GM12878 (cell line): ENCODE measurements around the gene CGREF1. TPM values are rescaled to one million over a fixed set of nuclear protein-coding genes. Genes with fewer than 3 reads are reported as not detected.

Experiments used
- ATAC-seq: fragments of 200-7000 bp; cut with Tn5 transposase; 3 replicates; pipeline ENCODE4 v1.9.1; 2020; ENCODE audit warnings: mild to moderate bottlenecking, moderate library complexity
- BruUV-seq: library from RNA; stranded (reverse); fragments of 400-500 nt; replicated peaks from 2 replicates; lab custom pipeline; 2021; lab: Mats Ljungman, UMichigan
- CTCF ChIA-PET: fragments of 300-600 bp; sonication (Branson Sonifier 250); formaldehyde crosslinking; extraction: SDS; loops from one replicate; lab custom pipeline; 2021; ENCODE audit warnings: inconsistent platforms; lab: Yijun Ruan, JAX
- POLR2A ChIA-PET: fragments of 350-600 bp; formaldehyde crosslinking; extraction: SDS; loops from one replicate; lab custom pipeline; 2021; ENCODE audit warnings: inconsistent platforms; lab: Charles Lee
- RAD21 ChIA-PET: fragments of 300-600 bp; sonication (Branson Sonifier 250); formaldehyde crosslinking; loops from one replicate; lab custom pipeline; 2023; ENCODE audit warnings: antibody characterized with exemption; ENCODE audit not compliant: unreplicated experiment; lab: Charles Lee
- SMC1A ChIA-PET: fragments of 300-600 bp; sonication (Branson Sonifier 250); formaldehyde crosslinking; loops from one replicate; lab custom pipeline; 2023; ENCODE audit not compliant: unreplicated experiment, uncharacterized antibody; lab: Charles Lee
- DNase-seq: peaks from one replicate; pipeline ENCODE4 v3.0.0-alpha.2; 2011; ENCODE audit warnings: low read depth, low spot score
- FAIRE-seq: peaks from 3 replicates; lab custom pipeline; 2011; peaks lifted over from hg19 to GRCh38; lab: Jason Lieb, UNC
- H2AFZ ChIP-seq: 2 replicates; pipeline ENCODE4 v1.6.0; 2011; ENCODE audit warnings: low read depth, low read length, control low read depth; ENCODE audit not compliant: control insufficient read depth
- H3K27ac ChIP-seq: 2 replicates; pipeline ENCODE4 v1.5.1; 2011; ENCODE audit warnings: control low read depth; ENCODE audit not compliant: control insufficient read depth, insufficient read depth
- H3K27me3 ChIP-seq, 2 experiments: replicated peaks in 1 of 2; 2 replicates each; pipeline versions ENCODE4 v1.6.0 to v1.6.1; 2011; ENCODE audit warnings: low read length in 1 of 2; ENCODE audit not compliant: control insufficient read depth in 2 of 2, insufficient read depth in 2 of 2
- H3K36me3 ChIP-seq, 2 experiments: 2 replicates each; pipeline ENCODE4 v1.5.1; 2011; ENCODE audit warnings: low read length in 1 of 2; ENCODE audit not compliant: control insufficient read depth in 2 of 2, insufficient read depth in 2 of 2
- H3K4me1 ChIP-seq: 2 replicates; pipeline ENCODE4 v1.6.1; 2011; ENCODE audit warnings: mild to moderate bottlenecking, low read length, moderate library complexity, mixed read lengths; ENCODE audit not compliant: control insufficient read depth, insufficient read depth
- H3K4me2 ChIP-seq: 2 replicates; pipeline ENCODE4 v1.6.0; 2011; ENCODE audit warnings: control low read depth; ENCODE audit not compliant: control insufficient read depth, insufficient read depth
- H3K4me3 ChIP-seq: fragments of 200-600 bp; sonication (generic); 2 replicates; pipeline ENCODE4 v1.5.1; 2016
- H3K79me2 ChIP-seq: 2 replicates; pipeline ENCODE4 v1.6.0; 2011; ENCODE audit warnings: low read length; ENCODE audit not compliant: control insufficient read depth, insufficient read depth
- H3K9ac ChIP-seq: 2 replicates; pipeline ENCODE4 v1.8.0; 2011; ENCODE audit warnings: low read length, control low read depth, mixed read lengths; ENCODE audit not compliant: control insufficient read depth, insufficient read depth
- H3K9me3 ChIP-seq: replicated peaks from 3 replicates; pipeline ENCODE4 v1.5.1; 2011; ENCODE audit warnings: mild to moderate bottlenecking, low read length; ENCODE audit not compliant: control insufficient read depth, insufficient read depth
- H4K20me1 ChIP-seq: 2 replicates; pipeline ENCODE4 v1.6.0; 2011; ENCODE audit not compliant: control insufficient read depth, insufficient read depth
- ATF2 ChIP-seq: IDR thresholded peaks from 2 replicates; pipeline ENCODE4 v1.6.1; 2012; ENCODE audit warnings: low read length, inconsistent platforms
- ETV6 ChIP-seq, 2 experiments: fragments of 450-650 bp in 1 of 2; IDR thresholded peaks in 1 of 2; conservative IDR thresholded peaks in 1 of 2; 2 replicates each; pipeline ENCODE4 v1.6.1; 2014; ENCODE audit warnings: antibody characterized with exemption in 1 of 2, borderline replicate concordance in 1 of 2, low read depth in 1 of 2, mild to moderate bottlenecking in 1 of 2, moderate library complexity in 1 of 2
- GABPA ChIP-seq: IDR thresholded peaks from 2 replicates; pipeline ENCODE4 v1.6.1; 2014; ENCODE audit warnings: antibody characterized with exemption, low read depth, mild to moderate bottlenecking, inconsistent platforms
- HDAC6 ChIP-seq: fragments of 200-600 bp; sonication (generic); IDR thresholded peaks from one replicate; pipeline ENCODE4 v1.8.0; 2017; ENCODE audit warnings: antibody characterized with exemption; ENCODE audit not compliant: unreplicated experiment
- HSF1 ChIP-seq: fragments of 150-350 bp; IDR thresholded peaks from 2 replicates; pipeline ENCODE4 v1.6.1; 2014; ENCODE audit warnings: mild to moderate bottlenecking, low read depth, low read length
- IKZF2 ChIP-seq, 2 experiments: fragments of 450-650 bp; IDR thresholded peaks; 2 replicates each; pipeline ENCODE4 v1.6.1; 2017; ENCODE audit warnings: mild to moderate bottlenecking in 2 of 2, moderate library complexity in 2 of 2
- MLLT1 ChIP-seq: fragments of 450-650 bp; IDR thresholded peaks from 2 replicates; pipeline ENCODE4 v1.6.1; 2016; ENCODE audit warnings: mild to moderate bottlenecking
- NFIC ChIP-seq: IDR thresholded peaks from 2 replicates; pipeline ENCODE4 v1.6.1; 2012; ENCODE audit warnings: low read depth, mild to moderate bottlenecking, inconsistent platforms, low read length, moderate library complexity
- NFXL1 ChIP-seq: fragments of 450-650 bp; IDR thresholded peaks from 2 replicates; pipeline ENCODE4 v1.6.1; 2017; ENCODE audit warnings: antibody characterized with exemption, mild to moderate bottlenecking, borderline replicate concordance
- RAD21 ChIP-seq: IDR thresholded peaks from 2 replicates; pipeline ENCODE4 v1.6.1; 2011; ENCODE audit warnings: mild to moderate bottlenecking, low read depth, low read length, moderate library complexity; ENCODE audit not compliant: insufficient read depth
- RELA ChIP-seq: fragments of 450-650 bp; IDR thresholded peaks from 2 replicates; pipeline ENCODE4 v1.8.0; 2014; ENCODE audit warnings: borderline replicate concordance; ENCODE audit not compliant: partially characterized antibody
- REST ChIP-seq: IDR thresholded peaks from 2 replicates; pipeline ENCODE4 v1.6.1; 2012; ENCODE audit warnings: mild to moderate bottlenecking, low read depth, low read length
- RFX5 ChIP-seq: IDR thresholded peaks from 2 replicates; pipeline ENCODE4 v1.6.1; 2011; ENCODE audit warnings: low read depth, low read length, improper control_type of control experiment
- TCF7 ChIP-seq: IDR thresholded peaks from 2 replicates; pipeline ENCODE4 v1.6.1; 2014; ENCODE audit warnings: antibody characterized with exemption, borderline replicate concordance
- ZSCAN29 ChIP-seq: fragments of 450-650 bp; IDR thresholded peaks from 2 replicates; pipeline ENCODE4 v1.6.1; 2017; ENCODE audit warnings: mild to moderate bottlenecking, moderate library complexity
- WGBS: methylation state at CpG from one replicate; pipeline ENCODE4 v1.1.6; 2016; ENCODE audit warnings: low lambda C conversion rate; ENCODE audit not compliant: insufficient replicate concordance, insufficient coverage; ENCODE audit errors: missing lambda C conversion rate; 5-methylcytosine and 5-hydroxymethylcytosine counted together
- in situ Hi-C: fragments of 300-500 bp; cut with MboI; formaldehyde crosslinking; loops from 9 replicates; pipeline ENCODE4 v1.14.3; 2018; ENCODE audit warnings: mixed read lengths
- intact Hi-C: fragments of 100-400 bp; cut with micrococcal nuclease; formaldehyde crosslinking; loops from one replicate; pipeline ENCODE4 v1.14.2; 2022; ENCODE audit not compliant: unreplicated experiment
- polyA plus RNA-seq, 11 experiments: library from polyadenylated mRNA; depleted of rRNA in 4 of 11; unstranded in 6 of 11; stranded (reverse) in 5 of 11; fragments of >200 nt; fragmentation: Nextera tagmentation in 4 of 11; fragmentation: Illumina TruSeq in 1 of 11; extraction: Ambion mirVana in 4 of 11; extraction: Trizol in 1 of 11; gene quantifications; 1 replicate in 1 of 11; 2 replicates in 10 of 11; pipeline versions ENCODE4 v1.2.1 to v1.2.3, GENCODE V29; 2011 to 2016; ENCODE audit warnings: inconsistent platforms in 2 of 11, missing spikeins in 2 of 11, low read depth in 1 of 11
- total RNA-seq, 4 experiments: library from RNA; depleted of rRNA in 3 of 4; stranded (reverse); fragments of >200 nt in 3 of 4; fragmentation: Illumina TruSeq in 1 of 4; extraction: Trizol in 1 of 4; gene quantifications; 2 replicates each; pipeline versions ENCODE4 v1.2.1 to v1.2.3, GENCODE V29; 2013 to 2021

CGREF1 gene
- total and polyA plus RNA-seq, 10 of the 15 experiments (the other 5 are each of a cell fraction or from before 2014, with no cell fraction given) = 0.06 to 0.21 TPM; not detected in 8

- no peak for TF ChIP-seq GABPA
- TF ChIP-seq NFIC = no peak
- TF ChIP-seq MLLT1 = no peak
- TF ChIP-seq ATF2 = no peak
- no peak for TF ChIP-seq HSF1
Observed at GRCh38 chr2:27138111-27138510, 19.2 kb upstream of the CGREF1 start (continued).

- RAD21 ChIA-PET = no interaction called here
- Histone ChIP-seq H3K27me3 (no peaks in the 10 kb centered on the region), H3K9ac (no peak overlapping the region), H3K36me3 (0 out of 4 replicates have a peak, but pooled peaks cover 0 to 2% of the 10 kb centered on the region in 2 experiments), H3K9me3 (no peaks in the 10 kb centered on the region), H4K20me1 (no peaks in the 10 kb centered on the region), H3K79me2 (peaks cover 19% of the 10 kb centered on the region), H3K4me2 (no peak overlapping the region), H3K27ac (no peak overlapping the region), H2AFZ (no peak overlapping the region), H3K4me3 (no peak overlapping the region), H3K4me1 (peaks cover 8% of the 10 kb centered on the region)
- WGBS = 77% methylated on average over 21 of the region's 21 CpGs
- in situ Hi-C loops (no loop called here), intact Hi-C loops (no loop called here)
- no TSS peak for BruUV-seq
- no peak for DNase-seq
- SMC1A ChIA-PET = no interaction called here
- CTCF ChIA-PET = no interaction called here
- POLR2A ChIA-PET = no interaction called here
- ATAC-seq = no peak
- FAIRE-seq = no peak
- no peak for TF ChIP-seq ZSCAN29
- TF ChIP-seq IKZF2 (IDR thresholded peaks at IDR 0.05) = no peak
- no peak for TF ChIP-seq TCF7
- TF ChIP-seq RFX5 = no peak
- no peak for TF ChIP-seq RAD21
- no peak for TF ChIP-seq HDAC6
- TF ChIP-seq REST = no peak
- TF ChIP-seq ETV6 (conservative IDR thresholded peaks at IDR 0.05 in 1 of 2, IDR thresholded peaks at IDR 0.05 in 1 of 2; ENCODE audit: borderline replicate concordance in 1 of 2, low read depth in 1 of 2) = no peak
- TF ChIP-seq NFXL1 = no peak
- TF ChIP-seq RELA = no peak
Observed at GRCh38 chr2:27137322-27137935, 18.5 kb upstream of the CGREF1 start.
